Calu3 (cell line): ENCODE data around the gene KCNIP4. TPM values are rescaled to one million over a fixed set of nuclear protein-coding genes. Genes with fewer than 3 reads are reported as not detected.

ENCODE experiments used
- BruUV-seq: library from RNA; stranded (reverse); fragments of 400-500 nt; replicated peaks from 2 replicates; lab custom pipeline; 2021; lab: Mats Ljungman, UMichigan
- CTCF ChIA-PET: fragments of 300-600 bp; sonication (Branson Sonifier 250); formaldehyde crosslinking; loops from one replicate; lab custom pipeline; 2022; ENCODE audit warnings: antibody characterized with exemption; lab: Charles Lee
- DNase-seq: peaks from one replicate; pipeline ENCODE4 v3.0.0; 2022
- H3K27ac Mint-ChIP-seq: one replicate; pipeline ENCODE4 v1.8.0; 2022; ENCODE audit warnings: mixed read lengths; ENCODE audit not compliant: unreplicated experiment
- H3K27me3 Mint-ChIP-seq: one replicate; pipeline ENCODE4 v1.8.0; 2022; ENCODE audit warnings: mixed read lengths; ENCODE audit not compliant: unreplicated experiment
- H3K36me3 Mint-ChIP-seq: one replicate; pipeline ENCODE4 v1.8.0; 2022; ENCODE audit warnings: mild to moderate bottlenecking, moderate library complexity, mixed read lengths; ENCODE audit not compliant: insufficient read depth, unreplicated experiment
- H3K4me1 Mint-ChIP-seq: one replicate; pipeline ENCODE4 v1.8.0; 2022; ENCODE audit warnings: mild to moderate bottlenecking, low read depth, mixed read lengths; ENCODE audit not compliant: unreplicated experiment
- H3K4me3 Mint-ChIP-seq: one replicate; pipeline ENCODE4 v1.8.0; 2022; ENCODE audit warnings: mild to moderate bottlenecking, low read depth, moderate library complexity, mixed read lengths; ENCODE audit not compliant: unreplicated experiment
- H3K9me3 Mint-ChIP-seq: one replicate; pipeline ENCODE4 v1.8.0; 2022; ENCODE audit warnings: low read depth, mixed read lengths; ENCODE audit not compliant: unreplicated experiment
- intact Hi-C: fragments of 100-400 bp; cut with micrococcal nuclease; formaldehyde crosslinking; loops from one replicate; pipeline ENCODE4 v1.10.0; 2022; ENCODE audit not compliant: unreplicated experiment
- total RNA-seq: library from RNA; stranded (reverse); gene quantifications from 2 replicates; pipeline ENCODE4 v1.2.3, GENCODE V29; 2022
- TF ChIP-seq, protein P1 (sequence below): fragments of 200-600 bp; IDR thresholded peaks from one replicate; pipeline ENCODE4 v1.8.0; 2022; ENCODE audit warnings: antibody characterized with exemption; ENCODE audit not compliant: unreplicated experiment

The KCNIP4 gene
- total RNA-seq, 1 experiment from 2014 or later = not detected

DNA sequence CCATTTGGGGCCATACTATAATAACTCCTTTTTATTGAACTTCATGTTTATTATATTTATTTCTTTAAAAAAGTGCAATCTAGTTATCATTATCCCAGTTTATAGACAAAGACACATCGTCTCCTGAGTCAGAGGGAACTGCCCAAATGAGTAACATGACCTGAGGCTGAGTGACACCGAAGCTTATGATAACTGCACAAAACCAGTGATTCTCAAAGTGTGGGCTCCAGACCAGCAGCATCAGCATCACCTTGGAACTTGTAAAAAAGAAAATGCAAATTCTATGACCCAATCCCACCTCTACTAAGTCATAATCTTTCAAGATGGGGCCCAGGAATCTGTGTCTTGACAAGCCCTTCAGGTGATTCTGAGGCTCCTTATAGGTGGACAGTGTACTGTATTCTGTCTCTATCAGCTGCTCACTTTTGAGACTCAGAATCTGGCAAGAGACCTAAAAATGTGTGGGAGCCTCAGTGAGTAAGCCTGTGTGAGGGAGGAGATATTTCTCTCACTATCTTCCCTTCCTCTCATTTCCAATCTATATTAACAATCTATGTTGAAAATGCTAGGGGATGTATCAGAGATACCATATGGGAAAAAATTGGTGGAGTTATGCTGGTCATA, 1101.3 kb downstream of the KCNIP4 start:
- Mint-ChIP-seq H3K4me1 (no peaks in the 10 kb centered on the region), H3K27ac (no peak overlapping the region), H3K9me3 (no peaks in the 10 kb centered on the region), H3K27me3 (no peaks in the 10 kb centered on the region), H3K36me3 (no peaks in the 10 kb centered on the region), H3K4me3 (no peak overlapping the region)
- no peak for DNase-seq
- TF ChIP-seq, protein P1, sequence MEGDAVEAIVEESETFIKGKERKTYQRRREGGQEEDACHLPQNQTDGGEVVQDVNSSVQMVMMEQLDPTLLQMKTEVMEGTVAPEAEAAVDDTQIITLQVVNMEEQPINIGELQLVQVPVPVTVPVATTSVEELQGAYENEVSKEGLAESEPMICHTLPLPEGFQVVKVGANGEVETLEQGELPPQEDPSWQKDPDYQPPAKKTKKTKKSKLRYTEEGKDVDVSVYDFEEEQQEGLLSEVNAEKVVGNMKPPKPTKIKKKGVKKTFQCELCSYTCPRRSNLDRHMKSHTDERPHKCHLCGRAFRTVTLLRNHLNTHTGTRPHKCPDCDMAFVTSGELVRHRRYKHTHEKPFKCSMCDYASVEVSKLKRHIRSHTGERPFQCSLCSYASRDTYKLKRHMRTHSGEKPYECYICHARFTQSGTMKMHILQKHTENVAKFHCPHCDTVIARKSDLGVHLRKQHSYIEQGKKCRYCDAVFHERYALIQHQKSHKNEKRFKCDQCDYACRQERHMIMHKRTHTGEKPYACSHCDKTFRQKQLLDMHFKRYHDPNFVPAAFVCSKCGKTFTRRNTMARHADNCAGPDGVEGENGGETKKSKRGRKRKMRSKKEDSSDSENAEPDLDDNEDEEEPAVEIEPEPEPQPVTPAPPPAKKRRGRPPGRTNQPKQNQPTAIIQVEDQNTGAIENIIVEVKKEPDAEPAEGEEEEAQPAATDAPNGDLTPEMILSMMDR = no peak
- intact Hi-C loops = no loop called here
- BruUV-seq = no TSS peak
- CTCF ChIA-PET = no interaction called here

DNA sequence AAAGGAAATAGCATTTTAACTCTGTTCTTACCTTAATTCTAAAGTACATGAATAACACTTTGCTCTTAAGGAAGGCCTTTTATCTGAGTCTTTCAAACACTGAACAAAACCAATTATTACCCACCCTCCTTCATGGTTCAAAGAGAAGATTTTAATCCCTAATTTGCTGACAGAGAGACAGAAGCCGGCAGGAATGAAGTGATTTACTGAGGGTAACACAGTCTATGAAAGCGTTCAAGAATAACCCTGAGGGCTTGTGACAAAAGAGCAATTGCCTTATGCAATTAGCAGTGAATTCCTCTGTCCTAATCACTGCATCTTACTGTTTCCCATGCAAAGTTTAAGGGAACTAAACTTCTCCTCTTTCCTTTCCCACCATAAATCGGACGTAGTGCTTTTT, 1104.3 kb downstream of the KCNIP4 start:
- CTCF ChIA-PET = no interaction called here
- no TSS peak for BruUV-seq
- TF ChIP-seq, protein P1 = no peak
- no peak for DNase-seq
- H3K4me3 Mint-ChIP-seq = no peak overlapping the region
- no peaks in the 10 kb centered on the region for H3K27me3 Mint-ChIP-seq
- no peaks in the 10 kb centered on the region for H3K36me3 Mint-ChIP-seq
- peaks cover 18% of the 10 kb centered on the region for H3K4me1 Mint-ChIP-seq
- peaks cover 4% of the 10 kb centered on the region for H3K9me3 Mint-ChIP-seq
- H3K27ac Mint-ChIP-seq = no peak overlapping the region
- intact Hi-C loops = no loop called here

DNA sequence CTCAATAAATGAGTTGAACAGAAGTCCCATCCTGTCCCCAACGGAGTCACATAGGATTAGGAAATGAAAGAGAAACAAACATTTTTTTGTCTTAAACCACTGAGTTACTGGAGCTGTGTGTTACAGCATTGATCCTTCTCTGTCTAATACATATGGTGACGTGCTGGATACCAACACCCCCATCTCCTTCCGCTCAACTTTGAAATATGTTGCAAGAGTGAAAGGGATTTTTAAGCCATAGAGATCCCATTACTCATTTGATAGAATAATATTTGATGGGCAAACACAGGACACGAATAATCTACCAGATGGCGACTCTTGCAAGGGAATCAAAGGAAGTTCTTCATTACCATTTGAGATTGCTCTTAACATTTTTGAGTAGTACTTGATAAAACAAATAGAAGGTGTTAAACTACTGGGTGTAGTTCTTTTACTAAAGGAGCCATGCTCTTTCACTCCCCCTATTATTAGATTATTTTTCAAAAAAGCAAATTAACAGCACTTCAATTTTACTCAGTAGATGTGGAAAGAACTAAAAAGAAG, 1107.9 kb downstream of the KCNIP4 start:
- Mint-ChIP-seq H3K27me3 (no peaks in the 10 kb centered on the region), H3K27ac (no peak overlapping the region)
- BruUV-seq = no TSS peak

GRCh38 chr4:20839957-20840356, 1108.6 kb downstream of the KCNIP4 start:
- Mint-ChIP-seq H3K4me3 (no peak overlapping the region), H3K4me1 (peaks cover 18% of the 10 kb centered on the region), H3K27ac (peak overlapping the region; percentile 23), H3K9me3 (peaks cover 4% of the 10 kb centered on the region), H3K36me3 (no peaks in the 10 kb centered on the region), H3K27me3 (no peaks in the 10 kb centered on the region)
- intact Hi-C loops = no loop called here
- DNase-seq = peak; percentile 11
- TF ChIP-seq, protein P1 = no peak
- no TSS peak for BruUV-seq
- CTCF ChIA-PET = no interaction called here

More for the DNA sequence above, 1107.9 kb downstream of the KCNIP4 start:
- CTCF ChIA-PET = interaction anchor here (0.6 kb wide), 1 partner anchor 72 kb away, joined by 4 read pairs; no protein-coding TSS in a partner anchor
- Mint-ChIP-seq H3K4me3 (no peak overlapping the region), H3K9me3 (peaks cover 4% of the 10 kb centered on the region), H3K4me1 (peaks cover 18% of the 10 kb centered on the region), H3K36me3 (no peaks in the 10 kb centered on the region)
- intact Hi-C loops = no loop called here
- no peak for DNase-seq
- TF ChIP-seq, protein P1 = no peak
